Measurements from ENCODE around the gene NPC1. TPM values are rescaled to one million over a fixed set of nuclear protein-coding genes. Genes with fewer than 3 reads are reported as not detected.

The NPC1 gene
- total RNA-seq, 1 donor from 2014 or later: 40.1 TPM

GRCh38 chr18:23538870-23539269 is 47.4 kb downstream of the NPC1 start:
- Mint-ChIP-seq H3K27me3 (ENCODE audit: unreplicated experiment) (no peaks in the 10 kb centered on the region), H3K36me3 (ENCODE audit: unreplicated experiment) (peaks cover 62% of the 10 kb centered on the region), H3K4me3 (ENCODE audit: unreplicated experiment) (no peak overlapping the region), H3K4me1 (ENCODE audit: unreplicated experiment) (peaks cover 1% of the 10 kb centered on the region), H3K27ac (ENCODE audit: unreplicated experiment) (no peak overlapping the region), H3K9me3 (ENCODE audit: unreplicated experiment) (no peaks in the 10 kb centered on the region)
- no peak for DNase-seq (ENCODE audit: extremely low spot score, unreplicated experiment)
- TF ChIP-seq, protein P1, sequence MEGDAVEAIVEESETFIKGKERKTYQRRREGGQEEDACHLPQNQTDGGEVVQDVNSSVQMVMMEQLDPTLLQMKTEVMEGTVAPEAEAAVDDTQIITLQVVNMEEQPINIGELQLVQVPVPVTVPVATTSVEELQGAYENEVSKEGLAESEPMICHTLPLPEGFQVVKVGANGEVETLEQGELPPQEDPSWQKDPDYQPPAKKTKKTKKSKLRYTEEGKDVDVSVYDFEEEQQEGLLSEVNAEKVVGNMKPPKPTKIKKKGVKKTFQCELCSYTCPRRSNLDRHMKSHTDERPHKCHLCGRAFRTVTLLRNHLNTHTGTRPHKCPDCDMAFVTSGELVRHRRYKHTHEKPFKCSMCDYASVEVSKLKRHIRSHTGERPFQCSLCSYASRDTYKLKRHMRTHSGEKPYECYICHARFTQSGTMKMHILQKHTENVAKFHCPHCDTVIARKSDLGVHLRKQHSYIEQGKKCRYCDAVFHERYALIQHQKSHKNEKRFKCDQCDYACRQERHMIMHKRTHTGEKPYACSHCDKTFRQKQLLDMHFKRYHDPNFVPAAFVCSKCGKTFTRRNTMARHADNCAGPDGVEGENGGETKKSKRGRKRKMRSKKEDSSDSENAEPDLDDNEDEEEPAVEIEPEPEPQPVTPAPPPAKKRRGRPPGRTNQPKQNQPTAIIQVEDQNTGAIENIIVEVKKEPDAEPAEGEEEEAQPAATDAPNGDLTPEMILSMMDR (IDR thresholded peaks at IDR 0.05): no peak

DNA sequence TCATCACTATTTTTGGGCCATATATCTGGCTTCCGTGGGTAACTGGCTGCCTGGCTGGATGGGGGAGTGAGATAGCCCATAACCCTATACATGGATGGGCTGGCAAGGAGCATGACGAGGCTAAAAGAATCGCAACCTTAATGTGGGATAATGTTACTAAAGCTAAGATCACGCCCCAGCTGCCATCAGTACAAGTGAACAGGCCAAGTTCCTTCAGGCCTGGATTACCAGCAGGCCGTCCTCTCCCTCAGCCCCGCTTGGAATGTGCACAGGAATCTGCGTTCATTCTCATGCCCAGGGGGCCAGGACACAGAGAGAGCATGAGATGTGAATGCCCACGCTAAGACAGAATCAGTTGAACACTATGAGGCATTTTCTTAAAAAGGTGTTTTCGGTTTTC is 48.3 kb downstream of the NPC1 start:
- no peak for DNase-seq (ENCODE audit: extremely low spot score, unreplicated experiment)
- TF ChIP-seq, protein P1 (IDR thresholded peaks at IDR 0.05): no peak
- H3K27ac Mint-ChIP-seq (ENCODE audit: unreplicated experiment): no peak overlapping the region
- peaks cover 1% of the 10 kb centered on the region for H3K4me1 Mint-ChIP-seq (ENCODE audit: unreplicated experiment)
- no peaks in the 10 kb centered on the region for H3K9me3 Mint-ChIP-seq (ENCODE audit: unreplicated experiment)
- peaks cover 63% of the 10 kb centered on the region for H3K36me3 Mint-ChIP-seq (ENCODE audit: unreplicated experiment)
- H3K4me3 Mint-ChIP-seq (ENCODE audit: unreplicated experiment): no peak overlapping the region
- no peaks in the 10 kb centered on the region for H3K27me3 Mint-ChIP-seq (ENCODE audit: unreplicated experiment)

DNA sequence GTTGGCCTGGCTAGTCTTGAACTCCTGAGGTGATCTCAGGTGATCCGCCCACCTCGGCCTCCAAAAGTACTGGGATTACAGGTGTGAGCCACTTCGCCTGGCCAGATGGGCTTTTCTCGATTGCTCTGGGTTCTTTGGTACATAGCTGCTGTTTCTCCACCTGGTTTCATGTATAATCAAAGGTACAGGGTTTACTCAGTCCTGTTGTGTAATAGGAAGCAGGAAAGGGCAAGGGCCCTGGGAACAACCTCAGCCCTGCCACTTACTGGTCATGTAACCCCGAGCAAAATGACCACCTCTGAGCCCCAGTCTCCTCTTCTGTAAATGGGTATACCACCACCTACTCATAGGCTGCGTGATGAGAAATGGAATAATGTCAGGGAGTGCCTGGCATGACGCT is 49.0 kb downstream of the NPC1 start:
- Mint-ChIP-seq H3K27ac (ENCODE audit: unreplicated experiment) (no peak overlapping the region), H3K4me1 (ENCODE audit: unreplicated experiment) (peaks cover 1% of the 10 kb centered on the region), H3K4me3 (ENCODE audit: unreplicated experiment) (no peak overlapping the region), H3K36me3 (ENCODE audit: unreplicated experiment) (peaks cover 60% of the 10 kb centered on the region), H3K27me3 (ENCODE audit: unreplicated experiment) (no peaks in the 10 kb centered on the region), H3K9me3 (ENCODE audit: unreplicated experiment) (no peaks in the 10 kb centered on the region)
- no peak for DNase-seq (ENCODE audit: extremely low spot score, unreplicated experiment)
- TF ChIP-seq, protein P1 (IDR thresholded peaks at IDR 0.05): no peak

DNA sequence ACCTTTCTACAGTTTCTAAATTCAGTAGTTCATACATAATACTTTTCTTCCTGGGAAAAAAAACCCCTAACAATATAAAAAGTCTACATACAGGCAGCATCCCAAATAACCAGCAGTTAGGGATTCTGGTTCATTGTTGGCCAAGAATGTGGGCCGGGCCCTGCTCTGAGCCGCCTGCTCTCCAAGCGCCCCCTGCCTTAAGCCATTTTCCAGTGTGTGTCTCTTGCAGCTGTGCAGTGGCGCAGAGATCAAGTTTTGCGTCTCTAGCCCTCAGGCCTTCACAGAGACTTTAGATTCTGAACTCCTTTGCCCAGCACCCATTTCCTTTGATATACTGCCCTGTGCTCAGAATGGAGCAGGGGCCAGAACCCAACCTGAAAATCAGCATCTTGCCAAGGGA is 50.1 kb downstream of the NPC1 start:
- Mint-ChIP-seq H3K27ac (ENCODE audit: unreplicated experiment) (no peak overlapping the region), H3K4me1 (ENCODE audit: unreplicated experiment) (peaks cover 1% of the 10 kb centered on the region), H3K36me3 (ENCODE audit: unreplicated experiment) (peaks cover 66% of the 10 kb centered on the region), H3K4me3 (ENCODE audit: unreplicated experiment) (no peak overlapping the region), H3K9me3 (ENCODE audit: unreplicated experiment) (no peaks in the 10 kb centered on the region), H3K27me3 (ENCODE audit: unreplicated experiment) (no peaks in the 10 kb centered on the region)
- TF ChIP-seq, protein P1 (IDR thresholded peaks at IDR 0.05): no peak
- DNase-seq (ENCODE audit: extremely low spot score, unreplicated experiment): no peak

- Mint-ChIP-seq H3K4me1 (ENCODE audit: unreplicated experiment) (peaks cover 1% of the 10 kb centered on the region), H3K36me3 (ENCODE audit: unreplicated experiment) (peaks cover 67% of the 10 kb centered on the region), H3K27me3 (ENCODE audit: unreplicated experiment) (no peaks in the 10 kb centered on the region), H3K27ac (ENCODE audit: unreplicated experiment) (no peak overlapping the region), H3K4me3 (ENCODE audit: unreplicated experiment) (no peak overlapping the region), H3K9me3 (ENCODE audit: unreplicated experiment) (no peaks in the 10 kb centered on the region)
- no peak for DNase-seq (ENCODE audit: extremely low spot score, unreplicated experiment)
- TF ChIP-seq, protein P1 (IDR thresholded peaks at IDR 0.05): no peak
These were observed 52.0 kb downstream of the NPC1 start for GRCh38 chr18:23534276-23534675.

Measured in osteocyte (in vitro differentiated cells).